NOMO-1 treated with dmso at 0.1 percent for 144 hours (cell line): ENCODE results near the gene ITGAD.

Experiments
- DNase-seq: peaks from one replicate; lab custom pipeline; 2025; ENCODE audit not compliant: unreplicated experiment; lab: John Stamatoyannopoulos, UW

Gene ITGAD

GRCh38 chr16:31458844-31459686 is 65.9 kb downstream of the ITGAD start, which contains the start of gene ARMC5:
TSS of gene ARMC5 (plus strand) at chr16:31459501. CDS start at chr16:31459525, 24 bp downstream.
- DNase-seq = peak; percentile 98

DNA sequence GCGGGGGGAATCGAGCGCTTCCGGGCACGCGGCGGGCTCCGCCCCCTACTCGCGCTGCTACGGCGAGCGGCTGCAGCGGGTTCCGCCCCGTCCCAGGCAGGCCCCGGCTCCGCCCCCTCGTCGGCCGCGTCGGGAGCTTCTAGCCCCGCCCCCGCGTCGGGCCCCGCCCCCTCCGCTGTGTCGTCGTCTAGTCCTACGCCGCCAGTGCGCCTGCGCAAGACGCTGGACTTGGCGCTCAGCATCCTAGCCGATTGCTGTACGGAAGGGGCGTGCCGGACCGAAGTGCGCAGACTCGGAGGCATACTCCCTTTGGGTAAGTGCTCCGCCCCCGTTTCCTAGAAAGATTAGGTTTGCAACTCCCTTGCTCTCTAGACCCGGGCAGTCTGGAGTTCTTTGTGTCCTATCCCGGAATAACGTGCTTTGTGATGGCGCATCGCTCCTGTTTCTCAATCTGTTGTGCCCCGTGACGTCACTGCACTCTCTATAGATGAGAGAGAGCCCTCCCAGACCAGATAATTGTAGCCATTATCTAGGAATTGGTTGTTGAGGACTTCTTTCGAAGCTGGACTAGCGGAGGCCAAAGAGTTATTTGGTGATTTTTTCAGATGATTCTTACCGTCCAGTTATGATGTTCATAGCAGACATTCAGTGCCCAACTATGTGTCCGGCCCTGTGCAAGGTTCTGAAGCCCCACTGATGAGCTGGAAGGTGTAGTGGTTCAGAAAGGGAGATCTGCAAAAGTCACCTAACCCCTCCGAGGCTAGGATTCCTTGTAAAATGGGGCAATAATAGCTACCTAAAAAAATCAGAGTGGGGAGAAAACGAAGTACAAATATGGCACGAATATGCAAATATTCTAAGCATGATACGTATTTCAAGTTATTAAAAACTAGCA is 66.8 kb downstream of the ITGAD start:
- DNase-seq = peak; percentile 96

DNA sequence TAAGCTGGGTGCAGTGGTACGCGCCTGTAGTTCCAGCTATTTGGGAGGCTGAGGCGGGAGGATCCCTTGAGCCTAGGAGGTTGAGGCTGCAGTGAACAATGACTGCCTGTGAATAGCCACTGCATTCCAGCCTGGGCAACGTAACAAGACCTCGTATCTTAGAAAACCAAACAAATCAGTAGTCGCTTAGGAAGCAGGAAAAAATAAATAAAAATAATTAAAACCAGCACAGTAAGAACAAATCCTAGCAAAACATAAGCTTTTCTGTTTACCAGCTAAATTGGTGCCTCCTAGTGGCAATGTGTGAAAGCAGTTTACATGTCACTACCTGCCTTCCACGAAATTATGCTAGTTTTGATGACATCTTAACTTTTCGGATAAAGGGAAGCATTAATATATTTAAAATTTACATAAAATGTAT is 67.5 kb downstream of the ITGAD start:
- DNase-seq = no peak

DNA sequence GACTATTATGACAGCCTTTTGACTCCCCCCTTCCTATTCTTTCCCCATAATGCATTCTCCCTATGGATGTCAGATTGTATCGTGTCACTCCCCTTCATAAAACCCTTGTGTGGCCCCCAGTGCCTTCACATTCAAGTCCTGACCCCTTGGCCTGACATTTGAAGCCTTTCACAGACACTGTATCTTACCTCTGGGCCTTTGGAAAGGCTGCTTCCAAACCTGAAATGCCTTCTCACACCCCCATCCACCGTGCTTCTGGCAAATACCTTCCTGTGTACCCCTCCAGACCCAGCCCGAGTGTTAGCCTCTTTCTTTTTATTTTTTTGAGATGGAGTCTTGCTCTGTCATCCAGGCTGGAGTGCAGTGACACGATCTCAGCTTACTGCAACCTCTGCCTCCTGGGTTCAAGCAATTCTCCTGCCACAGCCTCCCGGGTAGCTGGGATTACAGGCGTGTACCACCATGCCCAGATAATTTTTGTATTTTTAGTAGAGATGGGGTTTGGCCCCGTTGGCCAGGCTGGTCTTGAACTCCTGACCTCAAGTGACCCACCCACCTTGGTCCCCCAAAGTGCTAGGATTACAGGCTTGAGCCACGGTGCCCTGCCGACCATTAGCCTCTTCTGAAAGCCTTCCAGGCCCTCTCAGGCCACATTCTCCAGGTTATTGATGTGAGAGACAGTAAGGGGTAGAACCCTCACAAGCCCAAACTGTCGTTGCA is 68.2 kb downstream of the ITGAD start:
- no peak for DNase-seq

DNA sequence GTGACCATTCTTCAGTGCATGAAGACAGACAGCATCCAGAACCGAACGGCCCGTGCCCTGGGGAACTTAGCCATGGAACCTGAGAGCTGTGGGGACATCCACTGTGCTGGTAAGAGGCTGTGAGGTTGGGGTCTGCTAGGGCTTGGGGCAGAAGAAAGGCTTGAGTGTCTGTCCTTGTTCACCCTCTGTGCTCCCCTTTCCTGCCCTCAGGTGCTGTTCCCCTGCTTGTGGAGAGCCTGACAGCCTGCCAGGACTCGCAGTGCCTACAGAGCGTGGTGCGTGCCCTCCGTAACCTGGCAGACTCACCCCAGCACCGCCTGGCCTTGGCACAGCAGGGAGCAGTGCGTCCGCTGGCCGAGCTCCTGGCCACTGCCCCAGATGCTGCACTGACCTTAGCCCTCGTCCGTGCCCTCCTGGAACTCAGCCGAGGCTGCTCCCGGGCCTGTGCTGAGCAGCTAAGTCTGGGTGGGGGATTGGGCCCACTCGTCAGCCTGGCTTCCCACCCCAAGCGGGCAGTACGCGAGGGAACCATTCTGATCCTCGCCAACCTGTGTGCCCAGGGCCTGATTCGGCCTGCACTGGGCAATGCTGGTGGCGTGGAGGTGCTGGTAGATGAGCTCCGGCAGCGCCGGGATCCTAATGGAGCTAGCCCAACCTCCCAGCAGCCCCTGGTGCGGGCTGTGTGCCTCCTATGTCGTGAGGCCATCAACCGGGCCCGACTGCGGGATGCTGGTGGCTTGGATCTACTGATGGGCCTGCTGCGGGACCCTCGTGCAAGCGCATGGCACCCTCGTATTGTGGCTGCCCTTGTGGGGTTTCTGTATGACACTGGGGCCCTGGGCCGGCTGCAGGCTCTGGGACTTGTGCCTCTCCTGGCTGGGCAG is 69.0 kb downstream of the ITGAD start:
- DNase-seq = no peak

- DNase-seq = no peak
These were observed 71.2 kb downstream of the ITGAD start for GRCh38 chr16:31464348-31464769.

- DNase-seq = no peak
These were observed 71.7 kb downstream of the ITGAD start for GRCh38 chr16:31464781-31465260.

DNA sequence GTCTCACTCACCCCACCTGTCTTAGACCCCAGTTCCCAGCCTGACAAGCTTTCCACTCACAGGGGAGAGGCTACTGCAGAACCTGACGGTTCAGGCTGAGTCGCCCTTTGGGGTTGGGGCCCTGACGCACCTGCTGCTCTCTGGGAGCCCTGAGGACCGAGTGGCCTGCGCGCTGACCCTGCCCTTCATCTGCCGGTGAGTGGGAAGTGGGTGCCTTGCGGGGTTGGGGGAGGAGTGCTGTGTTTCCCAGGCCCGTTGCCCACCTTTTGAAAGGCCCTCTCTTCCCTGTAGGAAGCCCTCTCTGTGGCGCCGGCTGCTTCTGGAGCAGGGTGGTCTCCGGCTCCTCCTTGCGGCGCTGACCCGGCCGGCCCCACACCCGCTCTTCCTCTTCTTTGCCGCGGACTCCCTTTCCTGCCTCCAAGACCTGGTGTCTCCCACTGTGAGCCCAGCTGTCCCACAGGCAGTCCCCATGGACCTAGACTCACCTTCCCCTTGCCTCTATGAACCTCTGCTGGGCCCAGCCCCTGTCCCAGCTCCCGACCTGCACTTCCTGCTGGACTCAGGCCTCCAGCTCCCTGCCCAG is 72.7 kb downstream of the ITGAD start:
- DNase-seq = no peak

DNA sequence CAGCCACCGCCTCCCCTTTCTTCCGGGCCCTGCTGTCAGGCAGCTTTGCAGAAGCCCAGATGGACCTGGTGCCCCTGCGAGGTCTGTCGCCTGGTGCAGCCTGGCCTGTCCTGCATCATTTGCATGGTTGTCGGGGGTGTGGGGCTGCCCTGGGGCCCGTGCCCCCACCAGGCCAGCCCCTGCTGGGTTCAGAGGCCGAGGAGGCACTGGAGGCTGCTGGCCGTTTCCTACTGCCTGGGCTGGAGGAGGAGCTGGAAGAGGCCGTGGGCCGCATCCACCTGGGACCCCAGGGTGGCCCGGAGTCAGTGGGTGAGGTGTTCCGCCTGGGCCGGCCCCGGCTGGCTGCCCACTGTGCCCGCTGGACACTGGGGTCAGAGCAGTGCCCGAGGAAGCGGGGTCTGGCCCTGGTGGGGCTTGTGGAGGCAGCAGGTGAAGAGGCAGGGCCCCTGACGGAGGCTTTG is 73.3 kb downstream of the ITGAD start:
- no peak for DNase-seq

- no peak for DNase-seq
These were observed 74.1 kb downstream of the ITGAD start for GRCh38 chr16:31467151-31467773.

GRCh38 chr16:31467858-31468257 is 74.7 kb downstream of the ITGAD start:
- no peak for DNase-seq

- DNase-seq = no peak
These were observed 77.5 kb downstream of the ITGAD start for GRCh38 chr16:31470615-31471014.

GRCh38 chr16:31471241-31471874 is 78.2 kb downstream of the ITGAD start:
- no peak for DNase-seq

DNA sequence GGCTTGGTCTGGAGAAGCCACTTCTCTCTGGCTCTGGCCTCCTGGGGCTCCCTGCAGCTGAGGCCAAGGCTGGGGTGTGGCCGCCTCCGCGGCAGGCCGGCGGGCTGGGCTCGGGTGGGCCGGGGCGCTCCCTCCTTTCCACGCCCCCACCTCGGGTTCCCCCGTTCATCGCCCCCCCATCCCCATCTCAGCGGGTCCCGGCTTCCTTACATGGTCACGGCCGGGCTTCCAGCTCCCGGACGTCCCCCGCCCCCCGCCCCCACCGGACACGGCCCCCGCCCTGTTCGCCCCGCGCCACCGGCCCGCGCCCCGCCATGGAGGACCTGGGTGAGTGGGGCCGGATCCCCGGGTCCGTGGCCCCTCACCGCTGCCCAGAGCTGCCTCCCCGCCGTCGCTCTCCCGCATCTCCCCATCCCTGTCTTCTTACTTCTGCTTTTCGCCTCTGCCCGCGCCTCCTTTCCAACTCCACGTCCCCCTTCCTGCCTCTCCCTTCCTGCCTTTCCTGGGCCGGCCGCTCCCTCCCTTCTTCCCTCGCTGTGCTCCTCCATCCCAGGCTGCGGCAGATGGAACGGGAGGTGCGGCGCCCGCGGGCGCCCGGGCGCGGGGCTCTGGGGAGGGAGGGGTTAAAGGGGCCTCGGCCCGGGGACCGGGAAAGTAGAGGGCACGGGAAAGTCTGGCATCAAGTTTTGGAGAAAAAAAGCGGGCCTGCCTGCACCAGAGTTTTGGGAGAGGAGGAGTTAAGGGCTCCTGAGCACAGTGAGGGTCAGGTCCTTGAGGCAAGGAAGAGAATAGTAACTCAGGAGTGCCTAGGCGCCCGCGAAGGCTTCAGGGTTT is 79.0 kb downstream of the ITGAD start, which contains the start of gene TGFB1I1:
Gene TGFB1I1, plus strand, starts transcription at position 278 of the 834 bp plus-strand sequence. Its CDS starts 37 bp downstream, at position 315.
- no peak for DNase-seq

DNA sequence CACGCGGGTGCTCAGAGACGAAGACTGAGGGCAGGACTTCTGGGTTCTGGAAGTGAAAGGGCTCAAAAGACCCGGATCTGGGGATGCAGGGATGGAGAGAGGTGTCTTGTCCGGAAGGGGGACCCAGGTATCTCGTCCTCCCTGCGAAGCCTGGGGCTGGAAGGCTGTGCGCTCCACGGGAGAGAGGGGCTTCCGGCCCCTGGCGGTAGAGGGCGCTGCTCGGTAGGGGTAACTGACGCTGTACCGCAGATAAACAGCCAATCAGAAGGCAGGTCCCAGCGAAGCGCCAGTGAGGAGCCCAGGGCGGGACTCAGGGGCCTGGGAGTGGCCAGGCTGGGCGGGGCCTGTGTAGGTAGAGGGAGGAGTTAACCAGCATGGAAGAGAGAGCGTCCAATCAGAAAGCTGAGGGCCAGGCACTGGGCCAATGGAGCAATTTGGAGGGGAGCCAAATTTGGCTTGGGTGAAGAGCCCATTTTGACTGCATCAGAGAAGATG is 79.6 kb downstream of the ITGAD start:
- DNase-seq = no peak

GRCh38 chr16:31473264-31473984 is 80.3 kb downstream of the ITGAD start:
- DNase-seq = no peak
